CD1c-positive myeloid dendritic cell (primary cell): ENCODE results near the gene PPP1R1A.

Experiments
- DNase-seq: peaks from one replicate; pipeline ENCODE4 v3.0.0-alpha.2; 2016; ENCODE audit errors: extremely low spot score

PPP1R1A gene

GRCh38 chr12:54588110-54588889, at the start of gene PPP1R1A:
TSS of gene PPP1R1A (minus strand) at chr12:54588659. CDS start at chr12:54588488, 171 bp downstream.
- peak; percentile 10 for DNase-seq

GRCh38 chr12:54634795-54635194, 46.3 kb upstream of the PPP1R1A start, which contains the start of gene LACRT:
TSS of gene LACRT (minus strand) at chr12:54634895. CDS start at chr12:54634841, 54 bp downstream.
- DNase-seq = no peak

- no peak for DNase-seq
These were observed 43.7 kb upstream of the PPP1R1A start for GRCh38 chr12:54631988-54632728.

GRCh38 chr12:54631551-54631950, 43.1 kb upstream of the PPP1R1A start:
- DNase-seq = no peak

GRCh38 chr12:54629925-54630324, 41.5 kb upstream of the PPP1R1A start:
- no peak for DNase-seq

- no peak for DNase-seq
These were observed 39.9 kb upstream of the PPP1R1A start for GRCh38 chr12:54628186-54628846.

- DNase-seq = no peak
These were observed 38.8 kb upstream of the PPP1R1A start for GRCh38 chr12:54627304-54627703.

- no peak for DNase-seq
These were observed 37.1 kb upstream of the PPP1R1A start for GRCh38 chr12:54625598-54625997.

- DNase-seq = no peak
These were observed 36.1 kb upstream of the PPP1R1A start for GRCh38 chr12:54624315-54625279.

- no peak for DNase-seq
These were observed 34.2 kb upstream of the PPP1R1A start for GRCh38 chr12:54622463-54623183.

- no peak for DNase-seq
These were observed 28.6 kb upstream of the PPP1R1A start for GRCh38 chr12:54616933-54617680.

GRCh38 chr12:54612225-54612750, 23.8 kb upstream of the PPP1R1A start:
- no peak for DNase-seq

GRCh38 chr12:54611715-54612149, 23.3 kb upstream of the PPP1R1A start:
- DNase-seq = no peak

GRCh38 chr12:54608769-54609168, 20.3 kb upstream of the PPP1R1A start:
- DNase-seq = no peak

GRCh38 chr12:54608156-54608555, 19.7 kb upstream of the PPP1R1A start:
- DNase-seq = no peak

GRCh38 chr12:54606556-54606955, 18.1 kb upstream of the PPP1R1A start:
- DNase-seq = no peak

- DNase-seq = no peak
These were observed 16.9 kb upstream of the PPP1R1A start for GRCh38 chr12:54605138-54605970.

- no peak for DNase-seq
These were observed 16.0 kb upstream of the PPP1R1A start for GRCh38 chr12:54604436-54604835.

GRCh38 chr12:54603872-54604271, 15.4 kb upstream of the PPP1R1A start:
- DNase-seq = no peak
